Neutrophil (primary cell): ENCODE results near the gene BET1L.

ENCODE experiments used
- H3K27ac ChIP-seq: fragments of 200-600 bp; sonication (generic); 2 replicates; pipeline ENCODE4 v1.5.1; 2016; ENCODE audit warnings: mild to moderate bottlenecking, moderate library complexity
- H3K27me3 ChIP-seq: fragments of 200-600 bp; sonication (generic); 2 replicates; pipeline ENCODE4 v1.6.0; 2016; ENCODE audit warnings: mild to moderate bottlenecking
- H3K36me3 ChIP-seq: fragments of 200-600 bp; sonication (generic); 2 replicates; pipeline ENCODE4 v1.5.1; 2017
- H3K4me1 ChIP-seq, 2 experiments: fragments of 200-600 bp in 1 of 2; sonication (generic) in 1 of 2; 1 replicate in 1 of 2; 2 replicates in 1 of 2; pipeline versions ENCODE4 v1.5.1 to v1.6.1; 2013 to 2016; ENCODE audit warnings: low read depth in 1 of 2, low read length in 1 of 2, mild to moderate bottlenecking in 1 of 2, moderate library complexity in 1 of 2; ENCODE audit not compliant: control insufficient read depth in 1 of 2, insufficient read depth in 1 of 2
- H3K4me3 ChIP-seq, 2 experiments: fragments of 200-600 bp in 1 of 2; sonication (generic) in 1 of 2; 1 replicate in 1 of 2; 2 replicates in 1 of 2; pipeline ENCODE4 v1.5.1; 2013 to 2016; ENCODE audit warnings: low read depth in 1 of 2, low read length in 1 of 2, mild to moderate bottlenecking in 1 of 2, moderate library complexity in 1 of 2
- H3K9me3 ChIP-seq: fragments of 200-600 bp; sonication (generic); 2 replicates; pipeline ENCODE4 v1.5.1; 2016
- TF ChIP-seq, protein P1 (sequence below): fragments of 200-600 bp; sonication (generic); IDR thresholded peaks from 2 replicates; pipeline ENCODE4 v1.5.1; 2016; ENCODE audit warnings: antibody characterized with exemption

The BET1L gene, protein sequence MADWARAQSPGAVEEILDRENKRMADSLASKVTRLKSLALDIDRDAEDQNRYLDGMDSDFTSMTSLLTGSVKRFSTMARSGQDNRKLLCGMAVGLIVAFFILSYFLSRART

GRCh38 chr11:207208-207862, at the start of gene BET1L, which contains the start of gene RIC8A:
Gene BET1L (minus strand): TSS chr11:207399. CDS start chr11:207321, 78 bp downstream.
Gene RIC8A (plus strand): TSS chr11:207708. CDS start chr11:208855, 1,147 bp downstream.
- TF ChIP-seq, protein P1, sequence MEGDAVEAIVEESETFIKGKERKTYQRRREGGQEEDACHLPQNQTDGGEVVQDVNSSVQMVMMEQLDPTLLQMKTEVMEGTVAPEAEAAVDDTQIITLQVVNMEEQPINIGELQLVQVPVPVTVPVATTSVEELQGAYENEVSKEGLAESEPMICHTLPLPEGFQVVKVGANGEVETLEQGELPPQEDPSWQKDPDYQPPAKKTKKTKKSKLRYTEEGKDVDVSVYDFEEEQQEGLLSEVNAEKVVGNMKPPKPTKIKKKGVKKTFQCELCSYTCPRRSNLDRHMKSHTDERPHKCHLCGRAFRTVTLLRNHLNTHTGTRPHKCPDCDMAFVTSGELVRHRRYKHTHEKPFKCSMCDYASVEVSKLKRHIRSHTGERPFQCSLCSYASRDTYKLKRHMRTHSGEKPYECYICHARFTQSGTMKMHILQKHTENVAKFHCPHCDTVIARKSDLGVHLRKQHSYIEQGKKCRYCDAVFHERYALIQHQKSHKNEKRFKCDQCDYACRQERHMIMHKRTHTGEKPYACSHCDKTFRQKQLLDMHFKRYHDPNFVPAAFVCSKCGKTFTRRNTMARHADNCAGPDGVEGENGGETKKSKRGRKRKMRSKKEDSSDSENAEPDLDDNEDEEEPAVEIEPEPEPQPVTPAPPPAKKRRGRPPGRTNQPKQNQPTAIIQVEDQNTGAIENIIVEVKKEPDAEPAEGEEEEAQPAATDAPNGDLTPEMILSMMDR = peak; percentile 46
- Histone ChIP-seq H3K4me1 (peaks cover 41 to 48% of the 10 kb centered on the region in 2 experiments), H3K9me3 (no peaks in the 10 kb centered on the region), H3K4me3 (peak within 1 kb of the TSS; percentile 95 to 97), H3K27me3 (no peaks in the 10 kb centered on the region), H3K36me3 (peaks cover 58% of the 10 kb centered on the region), H3K27ac (peak within 1 kb of the TSS; percentile 99)

DNA sequence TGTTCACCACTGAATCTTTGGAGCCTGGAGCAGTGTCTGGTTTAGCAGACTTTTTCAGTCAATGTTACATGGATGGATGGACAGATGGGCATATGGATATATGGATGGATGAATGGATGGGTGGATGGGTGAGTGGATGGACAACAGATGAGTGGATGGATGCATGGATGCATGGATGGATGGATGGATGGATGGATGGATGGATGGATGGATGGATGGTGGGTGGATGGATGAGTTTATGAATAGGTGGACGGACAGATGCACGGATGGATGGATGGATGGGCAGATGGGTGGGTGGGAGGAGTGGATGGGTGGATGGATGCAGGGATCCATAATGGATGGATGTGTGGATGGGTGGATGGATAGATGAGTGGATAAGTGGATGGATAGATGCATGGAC, 48.6 kb upstream of the BET1L start:
- no peaks in the 10 kb centered on the region for H3K9me3 ChIP-seq
- H3K4me1 ChIP-seq = peaks cover 0 to 3% of the 10 kb centered on the region in 2 experiments
- H3K27ac ChIP-seq = no peak overlapping the region
- H3K27me3 ChIP-seq = peaks cover 5% of the 10 kb centered on the region
- peaks cover 29% of the 10 kb centered on the region for H3K36me3 ChIP-seq
- TF ChIP-seq, protein P1 = no peak
- H3K4me3 ChIP-seq = no peak overlapping the region

- TF ChIP-seq, protein P1 = no peak
- Histone ChIP-seq H3K4me3 (no peak overlapping the region), H3K36me3 (peaks cover 34% of the 10 kb centered on the region), H3K27me3 (peaks cover 5% of the 10 kb centered on the region), H3K27ac (no peak overlapping the region), H3K4me1 (peaks cover 0 to 6% of the 10 kb centered on the region in 2 experiments), H3K9me3 (no peaks in the 10 kb centered on the region)
These were observed 48.0 kb upstream of the BET1L start for GRCh38 chr11:255176-255575.

DNA sequence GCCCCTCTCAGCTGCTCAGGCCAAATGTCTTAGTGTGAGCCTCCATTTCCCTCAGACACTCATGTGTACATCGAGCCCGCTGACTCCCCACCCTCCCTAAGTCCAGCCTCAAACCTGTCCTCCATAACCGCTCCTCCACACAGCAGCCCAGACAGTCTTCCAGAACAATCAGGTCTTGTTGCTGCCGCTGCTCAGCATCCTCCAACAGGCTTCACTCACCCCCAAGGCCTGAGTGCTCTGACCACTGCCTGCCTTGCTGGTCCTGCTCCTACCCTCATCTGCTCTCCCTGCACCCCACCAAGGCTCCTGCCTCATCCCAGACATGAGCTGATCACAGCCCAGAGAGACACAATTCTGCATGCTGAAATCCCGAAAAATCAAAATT, 46.7 kb upstream of the BET1L start:
- Histone ChIP-seq H3K4me1 (peaks cover 0 to 6% of the 10 kb centered on the region in 2 experiments), H3K27me3 (no peaks in the 10 kb centered on the region), H3K36me3 (peaks cover 47% of the 10 kb centered on the region), H3K4me3 (no peak overlapping the region), H3K27ac (no peak overlapping the region), H3K9me3 (no peaks in the 10 kb centered on the region)
- TF ChIP-seq, protein P1 = no peak

DNA sequence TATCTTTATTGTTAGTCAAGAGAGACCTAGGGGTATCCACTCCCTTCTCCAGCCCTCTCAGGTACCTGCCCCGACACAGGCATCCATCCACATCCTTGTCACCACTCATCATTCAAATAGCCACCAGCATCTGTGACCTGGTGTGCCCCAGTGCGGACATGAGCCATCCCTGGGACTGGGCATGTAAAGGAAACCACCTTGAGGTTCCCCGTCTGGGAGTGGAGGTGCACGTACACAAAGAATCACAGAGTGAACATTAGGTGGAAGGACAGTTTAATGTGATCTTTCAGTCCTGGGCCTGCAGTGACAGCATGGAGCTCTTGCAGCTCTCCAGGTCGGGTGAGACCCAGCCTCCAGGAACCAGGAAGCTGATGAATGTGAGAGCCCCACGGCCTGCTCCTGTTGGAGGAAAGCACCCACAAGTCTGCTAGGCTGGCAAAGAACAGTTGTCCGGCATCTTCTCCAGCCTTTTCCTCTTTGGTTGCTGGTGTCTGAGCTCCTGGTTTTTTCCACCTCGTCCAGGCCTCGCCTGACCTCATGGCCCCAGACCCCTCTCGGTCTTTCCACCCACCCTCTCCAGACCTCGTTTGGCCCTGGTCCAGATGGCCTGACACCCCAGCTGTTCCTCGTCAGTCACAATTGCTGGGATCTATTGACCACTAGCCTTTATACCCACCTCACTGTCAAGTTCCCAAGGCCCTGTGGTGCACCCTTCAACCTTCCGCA, 46.1 kb upstream of the BET1L start:
- Histone ChIP-seq H3K27me3 (no peaks in the 10 kb centered on the region), H3K27ac (peak overlapping the region; percentile 8), H3K36me3 (peaks cover 53% of the 10 kb centered on the region), H3K4me1 (peaks cover 0 to 6% of the 10 kb centered on the region in 2 experiments), H3K4me3 (no peak overlapping the region), H3K9me3 (no peaks in the 10 kb centered on the region)
- TF ChIP-seq, protein P1 = no peak
